ENCODE measurements around the gene TMTC1.

Gene TMTC1

DNA sequence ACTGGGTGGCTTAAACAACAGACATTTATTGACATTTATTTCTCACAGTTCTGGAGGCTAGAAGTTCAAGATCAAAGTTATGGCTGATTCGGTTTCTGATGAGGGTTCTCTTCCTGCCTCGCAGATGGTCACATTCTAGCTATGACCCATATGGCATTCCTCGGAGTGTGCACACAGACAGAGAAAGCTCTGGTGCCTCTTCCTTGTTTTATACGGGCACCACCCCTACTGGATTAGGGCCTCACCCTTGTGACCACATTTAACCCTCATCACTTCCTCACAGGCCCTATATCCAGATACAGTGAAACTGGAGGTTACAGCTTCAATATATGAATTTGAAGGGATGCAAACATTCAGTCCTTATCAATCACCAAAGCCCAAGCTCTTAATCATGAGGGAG lies 209.2 kb downstream of the TMTC1 start:
- TF ChIP-seq, protein P1, sequence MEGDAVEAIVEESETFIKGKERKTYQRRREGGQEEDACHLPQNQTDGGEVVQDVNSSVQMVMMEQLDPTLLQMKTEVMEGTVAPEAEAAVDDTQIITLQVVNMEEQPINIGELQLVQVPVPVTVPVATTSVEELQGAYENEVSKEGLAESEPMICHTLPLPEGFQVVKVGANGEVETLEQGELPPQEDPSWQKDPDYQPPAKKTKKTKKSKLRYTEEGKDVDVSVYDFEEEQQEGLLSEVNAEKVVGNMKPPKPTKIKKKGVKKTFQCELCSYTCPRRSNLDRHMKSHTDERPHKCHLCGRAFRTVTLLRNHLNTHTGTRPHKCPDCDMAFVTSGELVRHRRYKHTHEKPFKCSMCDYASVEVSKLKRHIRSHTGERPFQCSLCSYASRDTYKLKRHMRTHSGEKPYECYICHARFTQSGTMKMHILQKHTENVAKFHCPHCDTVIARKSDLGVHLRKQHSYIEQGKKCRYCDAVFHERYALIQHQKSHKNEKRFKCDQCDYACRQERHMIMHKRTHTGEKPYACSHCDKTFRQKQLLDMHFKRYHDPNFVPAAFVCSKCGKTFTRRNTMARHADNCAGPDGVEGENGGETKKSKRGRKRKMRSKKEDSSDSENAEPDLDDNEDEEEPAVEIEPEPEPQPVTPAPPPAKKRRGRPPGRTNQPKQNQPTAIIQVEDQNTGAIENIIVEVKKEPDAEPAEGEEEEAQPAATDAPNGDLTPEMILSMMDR (IDR thresholded peaks at IDR 0.05; ENCODE audit: borderline replicate concordance, insufficient read depth, low read depth, low read length) = no peak
- no peak overlapping the region for H3K4me3 ChIP-seq (ENCODE audit: low read depth, low read length)

DNA sequence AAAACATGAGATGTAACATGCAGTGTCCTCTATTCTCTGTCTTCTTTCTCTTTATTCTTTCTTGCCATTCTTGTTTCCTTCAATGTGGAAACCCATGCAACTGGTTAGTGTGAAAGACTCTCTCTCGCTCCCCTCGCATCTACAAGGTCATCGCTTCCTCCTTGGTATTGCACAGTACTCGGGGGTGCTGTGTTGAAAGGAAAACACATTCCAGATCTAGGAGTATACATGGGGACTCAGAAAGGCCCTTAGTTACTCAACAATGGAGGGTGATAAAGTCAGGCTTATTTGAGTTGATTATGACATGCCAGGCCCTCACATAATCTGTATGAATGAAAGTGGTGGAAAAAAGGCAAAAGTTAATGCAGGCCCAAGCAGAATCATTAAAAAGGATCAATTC lies 210.8 kb downstream of the TMTC1 start:
- no peak overlapping the region for H3K4me3 ChIP-seq (ENCODE audit: low read depth, low read length)
- TF ChIP-seq, protein P1 (IDR thresholded peaks at IDR 0.05; ENCODE audit: borderline replicate concordance, insufficient read depth, low read depth, low read length) = no peak

DNA sequence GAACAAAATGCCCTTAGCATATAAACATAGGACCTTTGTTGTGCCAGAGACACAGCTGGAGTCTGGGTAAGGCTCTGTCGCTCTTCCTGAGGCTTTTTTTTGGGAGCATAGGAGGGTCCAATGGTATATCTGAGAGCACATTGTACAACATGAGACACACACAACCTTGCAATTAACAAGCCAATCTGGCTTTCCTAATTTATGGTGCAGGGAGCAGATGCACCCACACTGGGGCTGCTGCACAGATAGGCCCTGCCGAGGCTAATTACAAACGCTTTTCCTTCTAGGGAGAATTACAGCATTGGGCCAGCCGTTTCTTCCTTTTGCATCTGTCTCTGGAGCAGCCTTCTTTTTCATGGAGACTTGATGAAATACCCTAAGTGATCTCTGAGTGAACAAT lies 211.3 kb downstream of the TMTC1 start:
- no peak overlapping the region for H3K4me3 ChIP-seq (ENCODE audit: low read depth, low read length)
- TF ChIP-seq, protein P1 (IDR thresholded peaks at IDR 0.05; ENCODE audit: borderline replicate concordance, insufficient read depth, low read depth, low read length) = no peak

DNA sequence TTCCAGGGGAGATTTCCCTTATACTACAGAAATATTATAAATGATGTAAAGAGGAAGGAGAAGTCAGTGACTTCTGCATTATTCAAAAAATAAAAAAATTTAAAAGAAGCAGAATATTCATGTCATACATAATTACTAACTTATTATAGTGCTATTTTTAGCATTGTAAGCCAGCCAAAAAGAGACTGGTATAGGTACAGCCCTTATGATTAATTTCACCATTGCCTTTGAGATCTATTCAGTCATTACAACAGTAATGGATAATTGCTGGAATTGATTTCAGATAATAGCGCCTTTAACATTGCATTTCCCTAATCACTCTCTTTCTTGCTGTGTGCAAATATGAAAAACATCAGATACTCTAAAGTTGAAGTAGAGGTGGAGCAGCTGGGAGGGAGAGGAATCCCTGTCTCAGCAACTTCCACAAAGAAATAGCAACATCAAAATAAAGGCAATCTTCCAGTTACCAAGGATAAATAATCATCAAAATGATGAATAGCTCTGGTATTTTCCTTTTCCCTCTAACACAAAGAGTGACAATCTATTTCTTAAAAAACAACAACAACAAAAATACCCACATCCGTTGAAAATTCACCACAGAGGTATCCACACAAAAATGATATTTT lies 214.5 kb downstream of the TMTC1 start:
- H3K4me3 ChIP-seq (ENCODE audit: low read depth, low read length) = no peak overlapping the region
- TF ChIP-seq, protein P1 (IDR thresholded peaks at IDR 0.05; ENCODE audit: borderline replicate concordance, insufficient read depth, low read depth, low read length) = no peak

DNA sequence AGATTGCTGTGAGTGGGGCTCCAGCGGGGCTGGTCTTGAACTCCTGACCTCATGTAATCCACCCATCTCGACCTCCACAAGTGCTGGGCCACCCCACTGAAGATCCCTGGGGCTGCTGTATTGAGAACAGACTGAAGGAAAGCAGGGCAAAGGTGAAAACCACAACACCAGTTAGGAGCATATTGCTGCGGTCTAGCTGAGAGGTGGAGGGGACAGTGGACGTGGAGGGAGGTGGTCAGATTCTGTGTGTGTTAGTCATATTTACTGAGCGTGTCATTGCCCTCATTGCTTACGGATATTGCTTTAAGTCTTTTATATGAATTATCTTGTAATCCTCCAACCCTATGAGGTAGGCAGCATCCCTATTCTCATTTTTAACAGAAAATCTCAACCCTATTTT lies 217.3 kb downstream of the TMTC1 start:
- H3K4me3 ChIP-seq (ENCODE audit: low read depth, low read length) = no peak overlapping the region
- TF ChIP-seq, protein P1 (IDR thresholded peaks at IDR 0.05; ENCODE audit: borderline replicate concordance, insufficient read depth, low read depth, low read length) = no peak

DNA sequence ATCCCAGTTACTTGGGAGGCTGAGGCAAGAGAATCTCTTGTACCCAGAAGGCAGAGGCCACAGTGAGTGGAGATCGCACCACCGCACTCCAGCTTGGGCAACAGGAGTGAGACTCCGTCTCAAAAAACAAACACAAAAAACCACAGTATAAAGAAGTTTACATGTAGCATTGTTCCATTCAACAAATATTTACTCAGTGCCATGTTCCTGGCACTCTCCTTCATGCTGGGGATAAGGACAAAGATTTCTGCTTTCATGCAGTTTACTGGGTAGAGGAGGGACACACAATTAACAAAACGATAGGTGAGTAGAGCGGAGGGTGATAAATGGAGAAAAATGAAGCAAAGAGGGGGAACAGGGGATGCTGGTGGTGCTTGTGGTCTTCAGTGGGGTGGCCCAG lies 218.0 kb downstream of the TMTC1 start:
- H3K4me3 ChIP-seq (ENCODE audit: low read depth, low read length) = no peak overlapping the region
- TF ChIP-seq, protein P1 (IDR thresholded peaks at IDR 0.05; ENCODE audit: borderline replicate concordance, insufficient read depth, low read depth, low read length) = no peak

DNA sequence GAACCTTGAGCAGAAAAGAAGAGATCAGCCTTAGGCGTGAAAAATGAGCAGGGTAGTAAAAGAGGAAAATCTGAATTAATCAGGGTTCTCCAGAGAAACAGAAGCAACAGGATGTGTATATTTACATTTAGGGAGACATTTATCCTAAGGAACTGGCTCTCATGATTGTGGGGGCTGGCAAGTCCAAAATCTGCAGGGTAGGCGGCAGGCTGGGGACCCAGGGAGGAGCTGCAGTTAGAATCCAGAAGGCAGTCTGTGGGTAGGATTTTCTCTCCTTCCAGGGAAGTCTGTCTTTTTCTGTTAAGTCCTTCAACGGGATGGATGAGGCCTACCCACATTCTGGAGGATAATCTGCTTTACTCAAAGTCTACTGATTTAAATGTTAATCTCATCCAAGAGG lies 218.8 kb downstream of the TMTC1 start:
- TF ChIP-seq, protein P1 (IDR thresholded peaks at IDR 0.05; ENCODE audit: borderline replicate concordance, insufficient read depth, low read depth, low read length) = no peak
- H3K4me3 ChIP-seq (ENCODE audit: low read depth, low read length) = no peak overlapping the region
